Loucy (cell line): Measurements from ENCODE around the gene TRMU.

ENCODE experiments used
- H2AFZ ChIP-seq: fragments of 200-600 bp; sonication (generic); 2 replicates; pipeline ENCODE4 v1.6.0; 2016; ENCODE audit warnings: antibody characterized with exemption, mild to moderate bottlenecking, low read length, moderate library complexity
- H3F3A ChIP-seq: fragments of 200-600 bp; 2 replicates; pipeline ENCODE4 v1.6.0; 2016; ENCODE audit warnings: antibody characterized with exemption, low read depth, mild to moderate bottlenecking
- H3K27me3 ChIP-seq: fragments of 200-600 bp; sonication (generic); 2 replicates; pipeline ENCODE4 v1.6.1; 2014; ENCODE audit warnings: low read length, mild to moderate bottlenecking; ENCODE audit not compliant: insufficient read depth, poor library complexity, severe bottlenecking
- H3K36me3 ChIP-seq: fragments of 200-600 bp; sonication (generic); 2 replicates; pipeline ENCODE4 v1.6.1; 2016; ENCODE audit warnings: low read length; ENCODE audit not compliant: insufficient read depth
- H3K4me1 ChIP-seq: fragments of 200-600 bp; sonication (generic); 2 replicates; pipeline ENCODE4 v1.5.1; 2014; ENCODE audit warnings: low read length, mild to moderate bottlenecking; ENCODE audit not compliant: insufficient read depth, poor library complexity, severe bottlenecking
- H3K4me2 ChIP-seq: fragments of 200-600 bp; sonication (generic); 2 replicates; pipeline ENCODE4 v1.6.0; 2014; ENCODE audit warnings: antibody characterized with exemption, low read length, low read depth, mild to moderate bottlenecking; ENCODE audit not compliant: poor library complexity, severe bottlenecking
- H3K4me3 ChIP-seq: fragments of 200-600 bp; sonication (generic); 2 replicates; pipeline ENCODE4 v1.5.1; 2014; ENCODE audit warnings: low read length, mild to moderate bottlenecking, mixed read lengths; ENCODE audit not compliant: poor library complexity, severe bottlenecking
- H3K79me2 ChIP-seq: fragments of 200-600 bp; sonication (generic); 2 replicates; pipeline ENCODE4 v1.6.1; 2014; ENCODE audit warnings: low read length; ENCODE audit not compliant: insufficient read depth
- H3K9ac ChIP-seq: fragments of 200-600 bp; sonication (generic); 2 replicates; pipeline ENCODE4 v1.6.0; 2014; ENCODE audit warnings: mild to moderate bottlenecking, low read depth, low read length, moderate library complexity; ENCODE audit not compliant: poor library complexity, severe bottlenecking
- H3K9me2 ChIP-seq: fragments of 200-600 bp; sonication (generic); replicated peaks from 2 replicates; pipeline ENCODE4 v1.6.1; 2016; ENCODE audit warnings: low read depth, low read length, mixed read lengths
- H3K9me3 ChIP-seq: fragments of 200-600 bp; sonication (generic); 2 replicates; pipeline ENCODE4 v1.6.1; 2014; ENCODE audit warnings: mild to moderate bottlenecking, antibody characterized with exemption, low read length, low read depth; ENCODE audit not compliant: insufficient read depth
- H4K20me1 ChIP-seq: fragments of 200-600 bp; sonication (generic); 2 replicates; pipeline ENCODE4 v1.6.0; 2014; ENCODE audit warnings: antibody characterized with exemption, low read length, mild to moderate bottlenecking; ENCODE audit not compliant: insufficient read depth, poor library complexity, severe bottlenecking
- CTCF ChIP-seq: fragments of 200-600 bp; sonication (generic); conservative IDR thresholded peaks from 2 replicates; pipeline ENCODE4 v1.5.1; 2014; ENCODE audit warnings: mild to moderate bottlenecking, antibody characterized with exemption, low read length
- EZH2phosphoT487 ChIP-seq: fragments of 200-600 bp; IDR thresholded peaks from 2 replicates; pipeline ENCODE4 v1.6.1; 2018; ENCODE audit warnings: antibody characterized with exemption, mild to moderate bottlenecking, moderate library complexity, borderline replicate concordance

Gene TRMU

GRCh38 chr22:46379066-46379930, 43.8 kb downstream of the TRMU start:
- Histone ChIP-seq H4K20me1 (no peaks in the 10 kb centered on the region), H3K4me2 (no peak overlapping the region)

GRCh38 chr22:46380069-46380468, 44.6 kb downstream of the TRMU start:
- Histone ChIP-seq H3K4me3 (no peak overlapping the region), H3K79me2 (no peaks in the 10 kb centered on the region), H4K20me1 (no peaks in the 10 kb centered on the region), H3K4me1 (no peaks in the 10 kb centered on the region), H3K4me2 (no peak overlapping the region), H2AFZ (no peak overlapping the region), H3K36me3 (no peaks in the 10 kb centered on the region), H3K9me3 (peaks cover 2% of the 10 kb centered on the region; the same call in 1 of the 2 replicates), H3F3A (no peaks in the 10 kb centered on the region), H3K27me3 (no peaks in the 10 kb centered on the region), H3K9me2 (no peaks in the 10 kb centered on the region), H3K9ac (no peak overlapping the region)
- TF ChIP-seq CTCF (no peak), EZH2phosphoT487 (no peak)

More at GRCh38 chr22:46379066-46379930, 43.8 kb downstream of the TRMU start:
- Histone ChIP-seq H3K36me3 (no peaks in the 10 kb centered on the region), H3K79me2 (no peaks in the 10 kb centered on the region), H3K9ac (no peak overlapping the region), H2AFZ (no peak overlapping the region), H3K27me3 (no peaks in the 10 kb centered on the region), H3K4me1 (peaks cover 4% of the 10 kb centered on the region), H3F3A (no peaks in the 10 kb centered on the region), H3K9me3 (peaks cover 2% of the 10 kb centered on the region; the same call in 1 of the 2 replicates), H3K4me3 (no peak overlapping the region), H3K9me2 (no peaks in the 10 kb centered on the region)
- TF ChIP-seq CTCF (no peak), EZH2phosphoT487 (no peak)

GRCh38 chr22:46380581-46380980, 45.1 kb downstream of the TRMU start:
- Histone ChIP-seq H3K9me3 (peaks cover 2% of the 10 kb centered on the region; the same call in 1 of the 2 replicates), H3K79me2 (no peaks in the 10 kb centered on the region), H3K27me3 (no peaks in the 10 kb centered on the region), H3K4me1 (no peaks in the 10 kb centered on the region), H3K4me3 (no peak overlapping the region), H2AFZ (no peak overlapping the region), H3F3A (no peaks in the 10 kb centered on the region), H3K9ac (no peak overlapping the region), H4K20me1 (no peaks in the 10 kb centered on the region), H3K4me2 (no peak overlapping the region), H3K36me3 (no peaks in the 10 kb centered on the region), H3K9me2 (no peaks in the 10 kb centered on the region)
- TF ChIP-seq CTCF (no peak), EZH2phosphoT487 (no peak)
